Ascending aorta (tissue), 2 donors: ENCODE measurements around the gene PTPDC1. TPM values are rescaled to one million over a fixed set of nuclear protein-coding genes. Genes with fewer than 3 reads are reported as not detected.

ENCODE experiments used
- DNase-seq, 2 donors: peaks; one replicate each; pipeline ENCODE4 v3.0.0-alpha.2; 2019; ENCODE audit warnings: low spot score in 2 of 2
- H3K27ac ChIP-seq, 2 donors: fragments of 200-600 bp; sonication (generic); one replicate each; pipeline ENCODE4 v1.5.1; 2016 to 2017; ENCODE audit warnings: mild to moderate bottlenecking in 1 of 2
- H3K27me3 ChIP-seq: fragments of 200-600 bp; sonication (generic); one replicate; pipeline ENCODE4 v1.5.1; 2017
- H3K36me3 ChIP-seq, 2 donors: fragments of 200-600 bp; sonication (generic); one replicate each; pipeline ENCODE4 v1.5.1; 2016
- H3K4me1 ChIP-seq, 2 donors: fragments of 200-600 bp; sonication (generic); one replicate each; pipeline ENCODE4 v1.5.1; 2016 to 2017; ENCODE audit warnings: mild to moderate bottlenecking in 1 of 2
- H3K4me3 ChIP-seq, 2 donors: fragments of 200-600 bp; sonication (generic); one replicate each; pipeline ENCODE4 v1.5.1; 2016 to 2017; ENCODE audit warnings: mild to moderate bottlenecking in 1 of 2
- H3K9me3 ChIP-seq, 2 donors: fragments of 200-600 bp; sonication (generic); one replicate each; pipeline ENCODE4 v1.5.1; 2016
- CTCF ChIP-seq, 3 experiments: fragments of 200-600 bp in 2 of 3; fragments of 450-650 bp in 1 of 3; sonication (generic) in 2 of 3; IDR thresholded peaks; one replicate each; pipeline ENCODE4 v1.5.1; 2016 to 2019; ENCODE audit warnings: antibody characterized with exemption in 3 of 3, mild to moderate bottlenecking in 1 of 3, moderate library complexity in 1 of 3
- intact Hi-C: fragments of 100-400 bp; cut with DNase I; formaldehyde crosslinking; loops from one replicate; pipeline ENCODE4 v1.15.1; 2023
- total RNA-seq: library from RNA; depleted of rRNA; stranded (reverse); fragments of >200 nt; gene quantifications from one replicate; pipeline ENCODE4 v1.1.0, GENCODE V29; 2016

PTPDC1 gene
- total RNA-seq, 1 donor from 2014 or later: 5.9 TPM

DNA sequence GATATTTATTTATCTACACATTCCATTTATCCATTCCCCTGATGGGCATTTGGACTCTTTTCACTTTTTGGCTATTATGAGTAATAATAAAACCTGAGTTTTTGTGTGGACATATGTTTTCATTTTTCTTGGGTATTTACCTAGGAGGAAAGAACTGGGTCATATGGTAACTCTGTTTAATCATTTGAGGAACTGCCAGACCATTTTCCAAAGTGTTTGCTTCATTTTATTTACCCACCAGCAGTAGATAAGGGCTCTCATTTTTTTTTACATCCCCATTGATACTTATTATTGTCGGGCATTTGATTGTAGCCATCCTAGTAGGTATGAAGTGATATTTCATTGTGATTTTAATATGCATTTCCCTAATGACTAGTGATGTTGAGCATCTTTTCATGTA is 7.7 kb upstream of the PTPDC1 start:
- Histone ChIP-seq H3K27ac (no peak overlapping the region), H3K4me1 (peaks cover 0 to 4% of the 10 kb centered on the region in 2 donors), H3K9me3 (no peaks in the 10 kb centered on the region), H3K27me3 (no peaks in the 10 kb centered on the region), H3K36me3 (peaks cover 2 to 8% of the 10 kb centered on the region in 2 donors), H3K4me3 (no peak overlapping the region)
- intact Hi-C loops: no loop called here
- DNase-seq: no peak
- no peak for TF ChIP-seq CTCF (IDR thresholded peaks at IDR 0.05)

DNA sequence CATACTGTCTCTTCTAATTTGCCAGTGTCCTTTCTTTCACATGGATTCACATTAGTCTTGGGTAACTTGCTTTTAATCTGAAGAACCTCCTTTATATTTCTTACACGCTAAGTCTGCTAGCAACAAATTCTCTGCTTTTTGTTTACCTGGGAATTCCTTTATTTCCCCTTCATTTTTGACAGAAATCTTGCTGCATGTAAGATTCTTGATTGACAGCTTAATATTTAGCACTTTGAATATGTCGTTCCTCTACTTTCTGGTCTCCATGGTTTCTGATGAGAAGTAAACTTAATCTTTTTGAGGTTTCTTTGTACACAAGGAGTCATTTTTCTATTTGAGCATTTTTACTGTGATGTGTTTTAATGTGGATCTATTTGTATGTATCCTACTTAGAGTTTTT is 6.2 kb upstream of the PTPDC1 start:
- H3K27ac ChIP-seq: no peak overlapping the region
- H3K36me3 ChIP-seq: peaks cover 0 to 8% of the 10 kb centered on the region in 2 donors
- intact Hi-C loops: no loop called here
- TF ChIP-seq CTCF (IDR thresholded peaks at IDR 0.05): no peak
- H3K9me3 ChIP-seq: no peaks in the 10 kb centered on the region
- DNase-seq: no peak
- H3K4me3 ChIP-seq: no peak overlapping the region
- H3K4me1 ChIP-seq: peaks cover 0 to 4% of the 10 kb centered on the region in 2 donors
- no peaks in the 10 kb centered on the region for H3K27me3 ChIP-seq

DNA sequence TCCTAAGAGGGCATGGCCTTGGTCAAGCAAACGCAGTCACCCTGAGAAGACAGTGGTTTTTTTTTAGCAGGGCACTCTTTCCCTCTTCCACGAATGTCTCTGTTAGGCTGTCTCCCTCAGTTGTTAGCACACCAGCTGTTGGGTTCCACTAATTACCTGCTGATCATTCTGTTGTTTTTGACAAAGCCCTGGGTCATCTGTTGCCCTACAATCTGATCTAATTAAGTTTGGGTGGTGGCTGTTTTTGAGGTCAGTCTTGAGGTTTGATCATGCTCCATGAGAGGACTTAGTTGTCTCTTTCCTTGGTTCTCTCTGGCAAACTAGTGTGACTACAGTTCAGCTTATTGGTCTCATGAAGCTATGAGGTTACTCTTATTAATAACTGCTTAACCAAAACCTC is 5.0 kb upstream of the PTPDC1 start:
- Histone ChIP-seq H3K4me1 (no peaks in the 10 kb centered on the region), H3K27me3 (no peaks in the 10 kb centered on the region), H3K27ac (no peak overlapping the region), H3K9me3 (no peaks in the 10 kb centered on the region), H3K36me3 (peaks cover 0 to 7% of the 10 kb centered on the region in 2 donors), H3K4me3 (no peak overlapping the region)
- intact Hi-C loops: no loop called here
- no peak for TF ChIP-seq CTCF (IDR thresholded peaks at IDR 0.05)
- DNase-seq: no peak

DNA sequence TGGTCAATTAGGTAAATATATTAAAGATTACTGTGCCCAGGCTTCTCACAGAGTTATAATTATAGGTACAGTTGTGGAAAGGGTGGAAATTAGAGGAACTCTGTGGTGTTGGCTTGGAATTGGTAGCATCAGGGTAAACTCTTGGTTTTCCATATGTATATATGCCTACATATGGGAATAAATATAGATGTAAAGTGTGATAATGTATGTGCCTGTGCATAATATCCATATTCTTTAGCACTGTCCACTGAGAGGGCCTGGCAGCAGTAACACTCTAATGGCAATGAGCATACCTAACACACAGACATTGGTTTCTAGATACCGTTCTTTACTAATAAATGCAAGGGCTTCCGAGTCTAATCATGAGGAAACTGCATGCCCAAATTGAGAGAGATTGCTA is 4.0 kb upstream of the PTPDC1 start:
- Histone ChIP-seq H3K36me3 (no peaks in the 10 kb centered on the region), H3K27ac (no peak overlapping the region), H3K4me1 (no peaks in the 10 kb centered on the region), H3K4me3 (no peak overlapping the region), H3K9me3 (no peaks in the 10 kb centered on the region), H3K27me3 (no peaks in the 10 kb centered on the region)
- DNase-seq: no peak
- TF ChIP-seq CTCF (IDR thresholded peaks at IDR 0.05): no peak
- intact Hi-C loops: no loop called here

DNA sequence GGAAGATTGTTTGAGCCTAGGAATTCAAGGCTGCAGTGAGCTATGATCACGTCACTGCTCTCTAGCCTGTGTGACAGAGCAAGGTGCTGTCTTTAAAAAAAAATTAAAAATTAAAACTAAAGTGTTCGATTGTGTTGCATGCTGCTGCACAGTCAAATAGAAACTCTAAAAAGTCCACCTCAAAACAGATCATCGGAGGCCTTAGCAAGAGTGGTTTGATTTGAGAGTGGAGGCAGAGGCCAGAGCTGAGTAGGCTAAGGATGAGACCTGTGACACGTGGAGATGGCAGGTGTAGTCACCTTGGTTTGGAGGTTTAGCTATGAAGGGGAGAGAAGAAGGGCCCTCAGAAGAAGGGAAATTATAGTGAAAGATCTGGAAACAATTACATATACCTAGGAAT is 2.8 kb upstream of the PTPDC1 start:
- no peak for DNase-seq
- Histone ChIP-seq H3K36me3 (no peaks in the 10 kb centered on the region), H3K4me3 (no peak overlapping the region), H3K27ac (no peak overlapping the region), H3K27me3 (no peaks in the 10 kb centered on the region), H3K9me3 (no peaks in the 10 kb centered on the region), H3K4me1 (no peaks in the 10 kb centered on the region)
- intact Hi-C loops: no loop called here
- no peak for TF ChIP-seq CTCF (IDR thresholded peaks at IDR 0.05)

DNA sequence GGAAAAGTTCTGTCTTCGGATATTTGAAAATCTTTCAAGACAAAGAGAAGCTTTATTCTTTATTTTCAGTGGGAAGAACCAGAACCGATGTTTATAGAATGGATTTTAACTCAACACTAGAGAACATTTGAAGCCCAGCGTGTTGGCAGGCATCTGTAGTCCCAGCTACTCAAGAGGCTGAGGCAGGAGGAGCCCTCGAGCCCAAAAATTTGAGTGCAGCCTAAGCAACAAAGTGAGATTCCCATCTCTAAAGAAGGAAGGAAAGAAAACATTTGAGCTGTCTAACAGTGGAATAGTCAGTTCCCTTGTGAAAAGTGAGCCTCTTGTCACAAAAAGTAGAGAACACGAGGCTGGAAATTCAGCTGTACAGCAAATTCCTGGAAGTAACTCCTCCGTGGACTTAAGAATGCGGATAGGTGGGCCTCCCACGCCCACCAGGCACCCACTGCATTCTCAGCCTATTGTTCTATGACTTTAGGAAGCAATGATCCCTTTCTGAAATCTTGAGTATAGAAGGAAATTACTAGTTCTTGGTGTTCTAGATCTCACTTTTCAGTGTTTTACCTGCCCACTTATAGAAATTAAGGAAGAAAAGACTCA is 2.3 kb upstream of the PTPDC1 start:
- no peak for DNase-seq
- H3K27ac ChIP-seq: no peak overlapping the region
- no peaks in the 10 kb centered on the region for H3K36me3 ChIP-seq
- H3K9me3 ChIP-seq: no peaks in the 10 kb centered on the region
- H3K4me1 ChIP-seq: no peaks in the 10 kb centered on the region
- H3K4me3 ChIP-seq: no peak overlapping the region
- TF ChIP-seq CTCF (IDR thresholded peaks at IDR 0.05): no peak
- no peaks in the 10 kb centered on the region for H3K27me3 ChIP-seq
- intact Hi-C loops: no loop called here
